HCT116 (cell line): Measurements from ENCODE around the gene SPINT4. TPM values are rescaled to one million over a fixed set of nuclear protein-coding genes. Genes with fewer than 3 reads are reported as not detected.

Source experiments
- ATAC-seq: fragments of 200-7000 bp; cut with Tn5 transposase; 2 replicates; pipeline ENCODE4 v1.9.1; 2020; ENCODE audit warnings: mild to moderate bottlenecking, moderate library complexity
- BruUV-seq: library from RNA; stranded (reverse); fragments of 400-500 nt; replicated peaks from 2 replicates; lab custom pipeline; 2021; lab: Mats Ljungman, UMichigan
- CTCF ChIA-PET: fragments of 300-600 bp; sonication (Branson Sonifier 250); formaldehyde crosslinking; loops from one replicate; lab custom pipeline; 2021; ENCODE audit warnings: antibody characterized with exemption; lab: Charles Lee
- POLR2A ChIA-PET: fragments of 300-600, 350-600 bp; sonication (Branson Sonifier 250); formaldehyde crosslinking; loops from one replicate; lab custom pipeline; 2021; ENCODE audit warnings: antibody characterized with exemption; lab: Charles Lee
- RAD21 ChIA-PET, 2 experiments: fragments of 300-600 bp; sonication (Branson Sonifier 250); formaldehyde crosslinking; loops; one replicate each; lab custom pipeline; 2023; ENCODE audit warnings: low total read pairs in 2 of 2; ENCODE audit not compliant: uncharacterized antibody in 2 of 2, unreplicated experiment in 2 of 2, low non-redundant PET in 1 of 2; lab: Charles Lee
- DNase-seq: peaks from one replicate; pipeline ENCODE4 v3.0.0-alpha.2; 2010; ENCODE audit warnings: low read depth, low spot score
- H2AFZ ChIP-seq: fragments of 200-600 bp; shearing (Covaris generic), sonication (generic); 2 replicates; pipeline ENCODE4 v1.6.1; 2017; ENCODE audit warnings: low read depth, mixed run types, mixed read lengths, antibody characterized with exemption, low read length; ENCODE audit not compliant: poor library complexity, severe bottlenecking
- H3K27ac ChIP-seq: 2 replicates; pipeline ENCODE4 v1.5.1; 2012; ENCODE audit warnings: low read depth, low read length
- H3K27me3 ChIP-seq: fragments of 200-600 bp; sonication (generic); 2 replicates; pipeline ENCODE4 v1.6.1; 2016; ENCODE audit warnings: mixed run types, low read length, mixed read lengths; ENCODE audit not compliant: insufficient read depth
- H3K36me3 ChIP-seq, 2 experiments: fragments of 200-500 bp in 1 of 2; fragments of 200-600 bp in 1 of 2; sonication (Bioruptor generic) in 1 of 2; sonication (generic) in 1 of 2; 2 replicates each; pipeline versions ENCODE4 v1.5.1 to v1.6.1; 2014 to 2016; ENCODE audit warnings: low read length in 2 of 2, inconsistent platforms in 1 of 2, mixed read lengths in 1 of 2, mixed run types in 1 of 2; ENCODE audit not compliant: insufficient read depth in 2 of 2, control insufficient read depth in 1 of 2
- H3K4me1 ChIP-seq, 2 experiments: fragments of 200-600 bp in 1 of 2; sonication (generic) in 1 of 2; 2 replicates each; pipeline versions ENCODE4 v1.5.1 to v1.6.1; 2012 to 2017; ENCODE audit warnings: low read length in 2 of 2, inconsistent platforms in 1 of 2, mild to moderate bottlenecking in 1 of 2, mixed read lengths in 1 of 2, mixed run types in 1 of 2, moderate library complexity in 1 of 2; ENCODE audit not compliant: insufficient read depth in 2 of 2, control insufficient read depth in 1 of 2
- H3K4me2 ChIP-seq: fragments of 200-600 bp; sonication (generic); 2 replicates; pipeline ENCODE4 v1.6.1; 2017; ENCODE audit warnings: mixed run types, low read length, mixed read lengths
- H3K4me3 ChIP-seq, 2 experiments: fragments of 200-600 bp in 1 of 2; sonication (generic) in 1 of 2; replicated peaks in 1 of 2; 2 replicates each; pipeline ENCODE4 v1.5.1; 2011 to 2016; ENCODE audit warnings: low read length in 2 of 2, control low read depth in 1 of 2, low read depth in 1 of 2, mild to moderate bottlenecking in 1 of 2, mixed read lengths in 1 of 2, mixed run types in 1 of 2
- H3K79me2 ChIP-seq: fragments of 200-600 bp; sonication (generic); 2 replicates; pipeline ENCODE4 v1.6.1; 2017; ENCODE audit warnings: mild to moderate bottlenecking, mixed run types, low read length, moderate library complexity, mixed read lengths; ENCODE audit not compliant: insufficient read depth
- H3K9ac ChIP-seq: fragments of 200-600 bp; sonication (generic); 2 replicates; pipeline ENCODE4 v1.6.1; 2016; ENCODE audit warnings: low read length, mixed read lengths
- H3K9me2 ChIP-seq: fragments of 200-600 bp; sonication (generic), shearing (Covaris generic); 2 replicates; pipeline ENCODE4 v1.6.1; 2017; ENCODE audit warnings: mixed run types, mild to moderate bottlenecking, moderate library complexity; ENCODE audit not compliant: insufficient read depth
- H3K9me3 ChIP-seq, 2 experiments: fragments of 200-500 bp in 1 of 2; fragments of 200-600 bp in 1 of 2; sonication (Bioruptor generic) in 1 of 2; sonication (generic) in 1 of 2; 2 replicates each; pipeline ENCODE4 v1.6.1; 2014 to 2017; ENCODE audit warnings: low read length in 2 of 2, mixed read lengths in 2 of 2, inconsistent platforms in 1 of 2, low read depth in 1 of 2, mild to moderate bottlenecking in 1 of 2, mixed run types in 1 of 2, moderate library complexity in 1 of 2; ENCODE audit not compliant: control insufficient read depth in 1 of 2, insufficient read depth in 1 of 2
- H4K20me1 ChIP-seq: fragments of 200-600 bp; sonication (generic), shearing (Covaris generic); 2 replicates; pipeline ENCODE4 v1.6.1; 2017; ENCODE audit warnings: mixed run types, mild to moderate bottlenecking, moderate library complexity; ENCODE audit not compliant: insufficient read depth
- CBX3 ChIP-seq: IDR thresholded peaks from 2 replicates; pipeline ENCODE4 v1.6.1; 2012; ENCODE audit warnings: low read depth
- CEBPB ChIP-seq: IDR thresholded peaks from 2 replicates; pipeline ENCODE4 v1.6.1; 2012; ENCODE audit warnings: low read depth
- CTCF ChIP-seq, 3 experiments: fragments of 200-600 bp in 1 of 3; sonication (generic) in 1 of 3; IDR thresholded peaks in 2 of 3; conservative IDR thresholded peaks in 1 of 3; 2 replicates each; pipeline ENCODE4 v1.5.1; 2012 to 2017; ENCODE audit warnings: low read depth in 2 of 3, low read length in 2 of 3, antibody characterized with exemption in 1 of 3, borderline replicate concordance in 1 of 3, control low read depth in 1 of 3, mild to moderate bottlenecking in 1 of 3, mixed read lengths in 1 of 3, mixed run types in 1 of 3, moderate library complexity in 1 of 3; ENCODE audit not compliant: insufficient read depth in 1 of 3
- EGR1 ChIP-seq: IDR thresholded peaks from 2 replicates; pipeline ENCODE4 v1.6.1; 2012; ENCODE audit warnings: low read depth
- ELF1 ChIP-seq: IDR thresholded peaks from 2 replicates; pipeline ENCODE4 v1.6.1; 2012; ENCODE audit warnings: low read depth, borderline replicate concordance
- EZH2phosphoT487 ChIP-seq: fragments of 200-600 bp; IDR thresholded peaks from 2 replicates; pipeline ENCODE4 v1.6.1; 2018; ENCODE audit warnings: antibody characterized with exemption, borderline replicate concordance
- FOSL1 ChIP-seq: IDR thresholded peaks from 2 replicates; pipeline ENCODE4 v1.6.1; 2012; ENCODE audit warnings: low read depth
- RAD21 ChIP-seq: IDR thresholded peaks from 2 replicates; pipeline ENCODE4 v1.6.1; 2012; ENCODE audit warnings: low read depth, mild to moderate bottlenecking
- SP1 ChIP-seq: IDR thresholded peaks from 2 replicates; pipeline ENCODE4 v1.6.1; 2012; ENCODE audit warnings: low read depth
- SRF ChIP-seq: IDR thresholded peaks from 2 replicates; pipeline ENCODE4 v1.6.1; 2012; ENCODE audit warnings: low read depth
- TCF7L2 ChIP-seq: IDR thresholded peaks from 2 replicates; pipeline ENCODE4 v1.7.0; 2011; ENCODE audit warnings: borderline replicate concordance, inconsistent platforms; ENCODE audit not compliant: insufficient read depth, insufficient read length; ENCODE audit errors: extremely low read depth
- YY1 ChIP-seq: IDR thresholded peaks from 2 replicates; pipeline ENCODE4 v1.6.1; 2011; ENCODE audit warnings: low read length, low read depth, moderate library complexity, mild to moderate bottlenecking; ENCODE audit not compliant: insufficient replicate concordance; ENCODE audit errors: extremely low read depth
- ZFX ChIP-seq: fragments of 450-650 bp; IDR thresholded peaks from 2 replicates; pipeline ENCODE4 v1.6.1; 2017
- intact Hi-C: fragments of 100-400 bp; cut with micrococcal nuclease; formaldehyde crosslinking; loops from 2 replicates; pipeline ENCODE4 v1.10.0; 2022
- total RNA-seq: library from RNA; stranded (reverse); gene quantifications from one replicate; pipeline ENCODE4 v1.2.1, GENCODE V29; 2021; ENCODE audit not compliant: unreplicated experiment

Gene SPINT4
- total RNA-seq, 1 experiment from 2014 or later: not detected

GRCh38 chr20:45732199-45732598 is 10.1 kb downstream of the SPINT4 start:
- intact Hi-C loops: no loop called here
- peaks cover 3% of the 10 kb centered on the region; the same call in 1 of the 2 replicates for H3K27me3 ChIP-seq
- H3K4me1 ChIP-seq: no peaks in the 10 kb centered on the region
- ATAC-seq (no peak), DNase-seq (no peak)
- no peak overlapping the region for H3K4me3 ChIP-seq
- H3K9me2 ChIP-seq: no peaks in the 10 kb centered on the region
- H3K36me3 ChIP-seq: no peaks in the 10 kb centered on the region
- H3K9ac ChIP-seq: no peak overlapping the region
- no peak for TF ChIP-seq EZH2phosphoT487
- TF ChIP-seq RAD21: no peak
- no peak for TF ChIP-seq CTCF (IDR thresholded peaks at IDR 0.05 in 2 of 3, conservative IDR thresholded peaks at IDR 0.05 in 1 of 3; ENCODE audit: borderline replicate concordance in 1 of 3, insufficient read depth in 1 of 3, low read depth in 2 of 3, low read length in 2 of 3)
- TF ChIP-seq ZFX: no peak
- TF ChIP-seq YY1: no peak
- no peak for TF ChIP-seq CBX3
- no peak for TF ChIP-seq SP1
- TF ChIP-seq FOSL1: no peak
- no peak for TF ChIP-seq SRF
- H3K27ac ChIP-seq: no peak overlapping the region
- H2AFZ ChIP-seq: no peak overlapping the region
- ChIA-PET CTCF (no interaction called here), POLR2A (no interaction called here), RAD21 (no interaction called here)
- no peaks in the 10 kb centered on the region for H4K20me1 ChIP-seq
- H3K4me2 ChIP-seq: no peak overlapping the region
- no peaks in the 10 kb centered on the region for H3K79me2 ChIP-seq
- BruUV-seq: no TSS peak
- H3K9me3 ChIP-seq: 0 out of 4 replicates have a peak, but pooled peaks cover 0 to 4% of the 10 kb centered on the region in 2 experiments

DNA sequence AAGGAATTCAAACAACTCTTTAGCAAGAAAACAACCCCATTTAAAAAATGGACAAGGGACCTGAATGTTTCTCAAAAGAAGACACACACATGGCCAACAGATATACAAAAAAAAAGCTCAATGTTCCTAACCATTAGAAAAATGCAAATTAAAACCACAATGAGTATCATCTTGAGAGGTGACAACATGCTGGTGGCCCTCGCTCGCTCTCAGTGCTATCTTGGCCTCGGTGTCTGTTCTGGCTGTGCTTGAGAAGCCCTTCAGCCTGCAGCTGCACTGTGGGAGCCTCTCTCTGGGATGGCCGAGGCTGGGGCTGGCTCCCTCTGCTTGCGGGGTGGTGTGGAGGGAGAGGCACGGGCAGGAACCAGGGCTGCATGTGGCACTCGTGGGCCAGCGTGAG is 13.4 kb downstream of the SPINT4 start:
- no peak for TF ChIP-seq TCF7L2
- TF ChIP-seq CEBPB: no peak
- no peak for TF ChIP-seq EGR1
- TF ChIP-seq YY1: no peak
- TF ChIP-seq ELF1: no peak
- TF ChIP-seq ZFX: no peak
- ChIA-PET POLR2A (interaction anchor here (0.7 kb wide), 1 partner anchor 200 kb away, joined by 3 read pairs; no protein-coding TSS in a partner anchor), CTCF (no interaction called here), RAD21 (no interaction called here)
- DNase-seq (no peak), ATAC-seq (no peak)
- H4K20me1 ChIP-seq: no peaks in the 10 kb centered on the region
- H3K4me3 ChIP-seq: no peak overlapping the region
- no peak overlapping the region for H3K4me2 ChIP-seq
- no peak overlapping the region for H2AFZ ChIP-seq
- H3K4me1 ChIP-seq: no peaks in the 10 kb centered on the region
- no peaks in the 10 kb centered on the region for H3K36me3 ChIP-seq
- H3K79me2 ChIP-seq: no peaks in the 10 kb centered on the region
- no peaks in the 10 kb centered on the region for H3K27me3 ChIP-seq
- H3K9ac ChIP-seq: no peak overlapping the region
- BruUV-seq: no TSS peak
- no peaks in the 10 kb centered on the region for H3K9me2 ChIP-seq
- no peak overlapping the region for H3K27ac ChIP-seq
- intact Hi-C loops: no loop called here
- 0 out of 4 replicates have a peak, but pooled peaks cover 0 to 4% of the 10 kb centered on the region in 2 experiments for H3K9me3 ChIP-seq
